ENCODE measurements around the gene ERCC3.
"Not testable (repeated sequence)": the region's sequence is repeated elsewhere in the genome, so short reads cannot be mapped to it uniquely, and the experiment has no call there.

Gene ERCC3

DNA sequence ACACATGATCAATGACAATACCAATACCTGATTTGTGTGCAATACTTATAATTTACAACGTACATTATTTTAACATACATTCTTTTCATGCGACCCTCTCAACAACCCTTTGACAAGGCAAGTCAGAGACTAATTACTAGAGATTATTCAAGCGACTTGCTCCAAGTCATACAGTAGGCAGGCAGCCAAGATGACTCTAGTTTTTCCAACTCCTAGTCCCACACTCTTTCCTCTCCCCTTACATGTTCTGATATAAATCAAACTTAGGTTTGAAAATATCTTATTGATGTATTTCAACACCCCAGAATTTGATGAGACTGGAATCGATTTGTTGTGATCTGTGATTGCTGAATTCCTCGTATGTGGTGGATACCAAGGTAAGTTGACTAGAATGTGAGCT is 65.8 kb downstream of the ERCC3 start:
- in situ Hi-C loops (cut with HindIII; ENCODE audit: low sequenced_read_pairs) = loop anchor here (5.0 kb wide), 1 partner anchor 36 kb away; no protein-coding TSS in a partner anchor

DNA sequence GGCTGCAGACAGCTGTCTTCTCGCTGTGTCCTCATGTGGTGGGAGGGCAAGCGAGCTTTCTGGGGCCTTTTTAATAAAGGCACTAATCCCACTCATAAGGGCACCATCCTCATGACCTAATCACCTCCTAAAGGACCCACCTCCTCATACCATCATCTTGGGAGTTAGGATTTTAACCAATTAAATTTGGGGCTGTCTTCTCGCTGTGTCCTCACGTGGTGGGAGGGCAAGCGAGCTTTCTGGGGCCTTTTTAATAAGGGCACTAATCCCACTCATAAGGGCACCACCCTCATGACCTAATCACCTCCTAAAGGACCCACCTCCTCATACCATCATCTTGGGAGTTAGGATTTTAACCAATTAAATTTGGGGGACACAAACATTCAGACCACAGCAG is 66.7 kb downstream of the ERCC3 start:
- in situ Hi-C loops (cut with HindIII; ENCODE audit: low sequenced_read_pairs) = loop anchor here (5.0 kb wide), 1 partner anchor 35 kb away; no protein-coding TSS in a partner anchor

DNA sequence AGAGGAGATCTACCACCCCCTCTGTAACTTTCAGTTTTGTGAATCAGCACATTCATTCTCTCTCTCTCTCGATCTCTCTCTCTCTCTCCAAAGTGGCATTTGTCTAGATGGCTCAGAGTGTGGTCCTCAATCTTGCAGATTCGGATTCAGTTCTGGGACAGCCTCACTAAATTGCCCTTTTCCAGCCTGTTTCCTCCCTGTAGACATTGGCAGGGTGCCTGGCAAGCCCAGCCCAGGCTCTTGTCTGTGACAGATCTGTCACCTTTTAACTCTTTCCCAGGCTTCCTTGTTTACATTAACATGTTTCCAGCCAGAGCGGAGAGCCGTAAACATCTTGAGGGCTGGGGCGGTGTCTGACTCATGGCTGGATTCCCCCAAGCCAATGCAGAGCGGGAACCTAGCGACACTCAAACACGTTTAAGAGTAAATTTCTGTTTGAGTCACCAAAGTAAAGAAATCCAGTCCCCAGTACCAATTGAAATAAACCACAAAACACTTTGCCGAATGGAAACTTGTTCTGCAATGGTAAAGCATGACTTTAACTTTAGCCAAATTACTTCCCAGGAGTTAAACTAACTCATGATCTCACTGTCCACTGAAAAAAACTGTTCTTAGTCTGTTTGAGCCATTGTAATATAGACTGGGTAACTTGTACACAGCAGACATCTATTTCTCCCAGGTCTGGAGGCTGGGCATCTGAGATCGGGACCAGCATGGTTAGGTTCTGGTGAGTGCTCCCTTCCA is 67.3 kb downstream of the ERCC3 start:
- in situ Hi-C loops (cut with HindIII; ENCODE audit: low sequenced_read_pairs) = loop anchor here (5.0 kb wide), 1 partner anchor 34 kb away; no protein-coding TSS in a partner anchor

DNA sequence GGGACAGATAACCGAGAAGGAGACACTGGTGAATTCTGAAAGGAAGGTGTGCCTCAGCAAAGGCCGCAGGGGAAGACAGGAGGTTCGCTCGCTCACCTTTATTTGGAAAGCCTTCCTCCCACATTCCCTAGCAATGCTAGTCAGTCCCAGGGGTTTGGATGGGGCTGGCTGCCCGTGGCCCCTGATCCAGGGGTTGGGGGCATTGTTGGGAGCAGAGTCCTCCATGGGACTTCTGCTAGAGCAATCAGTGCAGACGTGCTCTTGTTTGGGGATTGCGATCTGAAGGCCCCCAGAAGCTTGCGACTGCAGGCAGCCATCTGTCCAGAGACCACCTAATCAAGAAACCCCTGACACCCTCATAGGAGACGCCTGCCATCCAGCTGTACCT is 67.8 kb downstream of the ERCC3 start:
- in situ Hi-C loops (cut with HindIII; ENCODE audit: low sequenced_read_pairs) = loop anchor here (5.0 kb wide), 1 partner anchor 34 kb away; no protein-coding TSS in a partner anchor

DNA sequence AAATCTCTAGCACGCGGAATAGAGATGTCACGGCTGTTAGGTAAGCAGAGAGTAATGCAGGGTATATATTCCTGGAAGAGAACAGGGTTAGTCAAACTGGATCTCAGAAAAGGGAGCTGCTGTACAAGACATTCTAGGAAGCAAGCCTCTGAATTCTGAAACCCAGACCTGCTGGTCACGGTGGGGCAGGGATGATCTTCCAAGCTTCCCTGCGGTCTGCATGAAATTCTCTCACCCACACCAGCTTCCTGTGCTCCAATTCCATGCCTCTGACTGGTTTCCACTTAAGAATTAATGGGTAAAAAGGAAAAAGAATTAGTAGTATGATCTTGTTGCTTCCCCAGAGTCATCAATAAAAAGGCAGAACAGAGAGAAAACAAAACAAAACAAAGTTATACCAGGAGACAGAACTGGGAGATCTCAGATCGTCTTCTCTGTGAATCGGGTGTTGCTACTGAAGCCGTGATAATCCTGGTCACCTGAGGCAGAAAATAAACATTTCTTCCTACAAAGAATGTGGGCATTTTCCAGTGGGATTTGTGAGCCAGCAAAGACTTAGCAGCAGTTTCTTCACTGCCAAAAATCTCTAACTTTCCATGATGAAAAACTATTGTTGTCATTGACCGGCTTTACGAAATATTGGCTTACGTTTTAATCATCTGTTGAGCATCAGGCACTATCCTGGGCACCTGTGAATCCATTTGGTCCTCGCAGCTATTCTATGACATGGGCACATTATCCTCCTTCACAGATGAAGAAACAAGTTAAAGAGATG is 68.6 kb downstream of the ERCC3 start:
- in situ Hi-C loops (cut with HindIII; ENCODE audit: low sequenced_read_pairs) = loop anchor here (5.0 kb wide), 1 partner anchor 33 kb away; no protein-coding TSS in a partner anchor

DNA sequence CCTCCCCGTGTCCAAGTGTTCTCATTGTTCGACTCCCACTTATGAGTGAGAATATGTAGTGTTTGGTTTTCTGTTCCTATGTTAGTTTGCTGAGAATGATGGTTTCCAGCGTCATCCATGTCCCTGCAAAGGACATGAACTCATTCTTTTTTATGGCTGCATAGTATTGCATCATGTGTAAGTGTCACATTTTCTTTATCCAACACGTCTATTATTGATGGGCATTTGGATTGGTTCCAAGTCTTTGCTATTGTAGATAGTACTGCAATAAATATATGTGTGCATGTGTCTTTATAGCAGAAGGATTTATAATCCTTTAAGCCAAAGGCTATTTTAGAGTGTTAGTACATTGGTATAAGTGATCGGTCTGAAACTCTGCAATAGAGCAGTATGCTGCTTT is 69.8 kb downstream of the ERCC3 start:
- in situ Hi-C loops (cut with HindIII; ENCODE audit: low sequenced_read_pairs) = not testable (repeated sequence)

DNA sequence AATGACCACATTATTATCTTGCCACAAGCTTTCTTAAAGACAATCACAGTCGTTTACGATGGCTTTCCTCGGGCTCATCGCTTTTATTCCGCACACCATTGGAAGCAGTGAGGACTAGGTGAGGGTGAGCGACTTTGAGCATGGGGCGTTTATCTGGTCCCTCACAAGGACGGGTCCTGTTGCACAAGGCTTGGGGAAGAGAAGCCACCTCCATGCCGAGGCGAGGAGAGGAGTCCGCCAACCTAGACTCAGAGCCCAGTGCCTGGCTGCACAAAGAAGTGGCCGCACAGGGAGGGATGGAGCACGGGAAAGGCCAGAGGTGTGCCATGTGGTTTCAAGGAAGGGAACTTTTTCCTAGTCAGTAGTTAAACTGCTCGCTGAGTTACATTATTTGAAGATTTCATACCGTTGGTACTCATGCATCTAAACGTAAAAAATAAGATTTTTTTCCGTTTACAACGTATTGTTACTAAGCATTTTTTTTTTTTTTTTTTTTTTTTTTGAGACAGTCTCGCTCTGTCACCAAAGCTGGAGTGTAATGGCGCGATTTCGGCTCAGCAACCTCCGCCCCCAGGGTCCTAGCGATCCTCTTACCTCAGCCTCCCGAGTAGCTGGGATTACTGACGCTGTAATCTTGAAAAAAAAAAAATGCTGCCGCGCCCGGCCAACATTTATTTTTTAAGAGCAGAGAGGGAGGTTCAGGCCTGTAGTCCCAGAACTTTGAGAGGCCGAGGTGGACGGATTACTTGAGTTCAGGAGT is 73.0 kb downstream of the ERCC3 start:
- in situ Hi-C loops (cut with HindIII; ENCODE audit: low sequenced_read_pairs) = no loop called here

DNA sequence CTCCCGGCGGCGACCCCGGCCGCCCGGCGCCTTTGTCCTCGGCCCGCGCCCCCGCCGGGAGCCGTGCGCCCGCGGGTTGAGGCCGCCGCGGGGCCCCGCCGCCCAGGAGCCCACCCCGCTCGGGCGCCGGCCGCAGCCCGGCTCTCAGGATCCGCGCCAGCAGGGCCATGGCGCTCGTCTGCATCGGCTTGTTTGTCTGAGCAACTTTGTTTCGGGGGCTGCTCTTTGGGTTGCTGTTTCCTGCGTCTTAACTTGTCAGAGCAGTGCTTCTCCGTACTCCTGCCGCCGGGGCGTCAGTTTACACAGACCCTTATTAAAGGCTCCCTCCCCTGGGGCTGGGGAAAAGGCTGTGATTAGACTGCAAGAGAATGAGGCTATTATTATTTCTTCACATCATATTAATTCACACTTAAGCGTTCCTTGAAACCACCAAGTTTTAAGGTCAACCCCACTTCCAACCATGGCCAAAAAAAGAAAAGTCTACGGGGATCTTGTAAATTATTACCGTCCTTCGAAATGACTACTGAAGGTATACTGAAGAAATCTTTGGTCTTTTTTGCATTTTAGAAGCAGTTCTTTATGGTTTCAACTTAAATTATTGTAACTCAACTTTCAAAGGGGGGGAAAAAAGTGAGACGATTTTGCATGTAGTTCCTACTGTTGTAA is 73.7 kb downstream of the ERCC3 start, which contains the start of gene CYP27C1:
Gene CYP27C1 (minus strand): TSS at position 198 of the 666 bp plus-strand sequence. CDS start 29 bp downstream, at position 169.
- in situ Hi-C loops (cut with HindIII; ENCODE audit: low sequenced_read_pairs) = no loop called here

DNA sequence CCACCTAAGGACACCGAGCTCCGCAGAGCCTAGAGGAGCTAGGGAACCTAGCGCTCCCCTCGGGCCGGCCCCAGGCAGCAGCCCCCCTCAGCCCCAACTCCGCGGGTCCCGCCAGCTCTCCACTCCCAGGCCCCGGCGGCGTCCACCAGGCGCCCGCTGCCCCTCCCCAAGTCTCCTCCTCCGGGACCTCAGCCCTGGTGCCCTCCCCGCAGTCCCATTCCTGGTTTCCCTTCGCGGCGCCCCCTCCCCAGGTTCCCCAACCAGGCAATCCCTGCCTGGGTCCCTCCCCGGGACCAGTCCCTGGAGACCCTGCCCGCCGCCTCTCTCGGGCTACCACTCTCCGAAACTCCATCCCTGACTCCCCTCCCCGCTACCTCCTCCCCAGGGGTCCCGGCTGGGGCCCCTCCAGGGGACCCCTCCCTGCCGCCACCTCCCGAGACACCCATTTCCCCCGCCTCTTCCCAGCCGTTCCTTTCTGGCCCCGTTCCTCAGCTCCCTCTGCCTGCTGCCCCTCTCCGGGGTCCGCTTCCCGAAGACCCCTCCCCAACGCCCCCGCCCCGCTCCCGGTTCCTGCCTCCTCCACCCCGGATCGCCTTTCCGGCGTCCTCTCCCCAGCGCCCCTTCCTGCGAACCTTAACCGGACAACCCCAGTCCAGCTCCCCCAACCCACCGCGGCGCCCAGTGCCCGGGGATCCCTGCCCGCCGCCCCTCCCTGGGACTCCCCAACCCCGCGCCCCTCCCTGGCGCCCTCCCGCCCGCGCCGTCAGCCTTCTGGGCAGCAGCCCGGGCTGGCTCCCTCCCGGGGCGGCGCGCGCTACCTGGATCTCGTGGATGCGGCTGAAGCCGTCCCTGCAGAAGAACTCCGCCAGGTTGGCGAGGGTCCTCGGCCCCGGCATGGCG is 74.5 kb downstream of the ERCC3 start:
- in situ Hi-C loops (cut with HindIII; ENCODE audit: low sequenced_read_pairs) = no loop called here

DNA sequence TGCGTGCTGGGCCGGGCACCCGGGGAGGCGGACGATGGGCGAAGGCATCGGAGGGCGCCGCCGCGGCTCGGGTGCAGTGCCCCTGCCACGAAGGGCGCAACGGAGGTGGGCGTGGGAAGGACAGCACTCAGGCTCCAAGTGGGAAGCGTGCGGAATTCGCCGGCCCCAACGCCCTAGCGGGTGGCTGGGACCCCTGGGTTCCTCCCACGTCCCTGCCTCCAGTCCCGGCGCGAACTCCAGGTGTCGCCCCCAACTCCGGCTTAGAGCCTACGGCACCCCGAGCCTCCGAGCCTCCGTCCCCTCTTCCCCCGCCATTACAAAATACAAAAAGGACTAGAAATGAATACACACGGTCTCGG is 75.2 kb downstream of the ERCC3 start:
- in situ Hi-C loops (cut with HindIII; ENCODE audit: low sequenced_read_pairs) = no loop called here

DNA sequence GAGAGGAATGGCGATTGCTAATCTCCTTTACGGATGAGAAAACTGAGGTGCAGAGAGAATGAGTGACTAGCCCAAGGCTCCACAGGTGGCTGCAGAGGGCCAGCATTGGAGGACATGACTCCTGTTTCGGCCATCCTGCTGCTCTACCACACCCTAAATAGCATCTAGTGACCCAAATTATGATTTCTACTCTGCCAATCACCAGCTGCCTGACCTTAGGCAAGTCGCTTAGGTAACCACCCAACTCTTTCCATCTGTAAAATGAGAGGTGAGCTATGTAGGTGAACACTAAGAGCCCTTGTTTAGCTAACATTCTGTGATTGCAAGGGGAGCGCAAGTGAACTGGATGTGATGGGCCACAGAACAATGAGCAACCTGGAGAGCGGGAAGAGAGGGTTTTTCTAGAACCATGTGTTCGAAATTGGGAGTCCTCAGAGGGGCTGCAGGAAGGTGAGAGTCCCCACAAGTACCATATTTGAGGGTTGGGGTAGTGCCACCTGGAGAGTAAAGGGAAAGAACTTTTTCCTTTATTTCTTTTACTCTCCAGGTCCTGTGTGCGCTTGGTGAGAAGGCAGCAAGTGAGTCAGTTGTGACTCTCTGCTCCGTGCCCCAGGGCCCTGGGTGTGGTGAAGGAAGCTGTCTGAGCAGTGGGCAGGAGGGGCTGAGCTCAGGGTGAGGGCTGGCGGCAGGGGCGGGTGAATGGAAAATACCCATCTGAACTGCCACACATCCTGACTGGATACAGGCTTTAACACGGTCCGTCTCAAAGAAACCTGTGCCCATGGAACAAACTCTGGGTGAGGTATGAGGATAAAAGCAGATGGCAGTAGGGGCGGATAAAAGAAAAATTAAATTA is 76.2 kb downstream of the ERCC3 start:
- in situ Hi-C loops (cut with HindIII; ENCODE audit: low sequenced_read_pairs) = no loop called here

DNA sequence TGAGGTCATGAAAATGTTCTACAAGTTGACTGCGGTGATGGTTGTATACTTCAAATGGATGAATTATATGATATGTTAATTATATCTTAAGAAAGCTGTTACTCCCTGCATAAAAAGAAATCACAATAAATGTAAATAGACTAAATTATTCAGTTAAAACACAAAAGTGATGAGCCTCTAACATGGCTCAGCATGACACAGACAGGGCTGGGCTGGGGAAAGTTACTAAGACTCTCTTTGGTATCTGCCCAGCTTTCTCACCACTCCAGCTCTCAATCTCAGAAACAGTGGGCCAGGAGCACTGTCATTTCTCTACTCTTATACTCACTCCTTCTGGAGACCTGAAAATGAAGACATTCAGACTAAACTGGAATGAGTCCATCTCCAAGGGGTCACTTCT is 77.4 kb downstream of the ERCC3 start:
- in situ Hi-C loops (cut with HindIII; ENCODE audit: low sequenced_read_pairs) = no loop called here

DNA sequence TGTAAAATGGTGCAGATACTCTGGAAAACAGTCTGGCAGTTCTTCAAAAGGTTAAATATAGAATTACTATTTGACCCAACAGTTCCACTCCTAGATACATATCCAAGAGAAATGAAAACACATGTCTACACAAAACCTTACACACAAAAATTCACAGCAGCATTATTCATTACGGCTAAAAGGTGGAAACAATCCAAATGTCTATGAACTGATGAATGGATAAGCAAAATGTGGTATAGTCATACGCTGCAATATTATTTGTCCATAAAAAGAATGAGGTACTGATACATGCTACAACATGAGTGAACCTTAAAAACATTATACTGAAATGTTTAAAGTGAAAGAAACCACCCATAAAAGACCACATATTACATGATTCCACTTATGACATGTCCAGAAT is 77.8 kb downstream of the ERCC3 start:
- in situ Hi-C loops (cut with HindIII; ENCODE audit: low sequenced_read_pairs) = no loop called here

DNA sequence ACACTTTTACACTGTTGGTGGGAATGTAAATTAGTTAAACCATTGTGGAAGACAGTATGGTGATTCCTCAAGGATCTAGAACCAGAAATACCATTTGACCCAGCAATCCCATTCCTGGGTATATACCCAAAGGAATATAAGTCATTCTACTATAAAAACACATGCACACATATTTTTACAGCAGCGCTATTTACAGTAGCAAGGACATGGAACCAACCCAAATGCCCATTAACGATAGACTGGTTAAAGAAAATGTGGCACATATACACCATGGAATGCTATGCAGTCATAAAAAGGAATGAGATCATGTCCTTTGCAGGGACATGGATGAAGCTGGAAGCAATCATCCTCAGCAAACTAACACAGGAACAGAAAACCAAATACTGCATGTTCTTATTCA is 79.7 kb downstream of the ERCC3 start:
- in situ Hi-C loops (cut with HindIII; ENCODE audit: low sequenced_read_pairs) = not testable (repeated sequence)

DNA sequence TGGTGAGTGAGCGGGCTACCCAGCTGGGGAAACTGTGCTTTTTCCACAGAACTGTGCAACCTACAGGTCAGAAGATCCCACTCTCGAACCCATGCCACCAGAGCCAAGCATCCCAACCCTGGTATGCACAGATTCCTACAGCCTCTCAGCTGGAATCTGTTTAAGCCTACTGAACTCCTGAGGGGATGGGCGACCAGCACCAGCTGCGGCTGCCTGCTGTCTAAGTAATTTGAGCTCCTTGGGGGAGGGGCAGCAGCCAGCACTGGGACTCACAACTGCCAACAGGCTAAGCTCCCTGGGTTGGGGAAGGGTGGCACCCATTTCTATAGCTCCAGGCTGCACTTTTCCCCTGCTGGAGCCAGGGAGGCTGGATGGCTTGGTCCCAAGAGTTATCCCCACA is 85.6 kb downstream of the ERCC3 start:
- in situ Hi-C loops (cut with HindIII; ENCODE audit: low sequenced_read_pairs) = no loop called here

Measured in endothelial cell of hepatic sinusoid (primary cell).